KOPT-K1 (cell line): ENCODE results near the gene SBNO1.
A peak's percentile ranks its signal among the peaks of the same experiment; 100 is the strongest.
"Not testable (repeated sequence)": the region's sequence is repeated elsewhere in the genome, so short reads cannot be mapped to it uniquely, and the experiment has no call there.

ENCODE experiments used
- H3K27ac ChIP-seq: fragments of 200-600 bp; sonication (generic); 2 replicates; pipeline ENCODE4 v1.5.1; 2016; ENCODE audit warnings: antibody characterized with exemption, mild to moderate bottlenecking, low read depth, low read length; ENCODE audit not compliant: poor library complexity, severe bottlenecking
- H3K36me3 ChIP-seq: fragments of 200-600 bp; sonication (generic); 2 replicates; pipeline ENCODE4 v1.5.1; 2017; ENCODE audit warnings: antibody characterized with exemption, mild to moderate bottlenecking, low read length, moderate library complexity; ENCODE audit not compliant: insufficient read depth
- H3K9me3 ChIP-seq: fragments of 200-600 bp; sonication (generic); 2 replicates; pipeline ENCODE4 v1.5.1; 2017; ENCODE audit warnings: antibody characterized with exemption, low read length, mild to moderate bottlenecking; ENCODE audit not compliant: insufficient read depth, poor library complexity, severe bottlenecking

The SBNO1 gene

GRCh38 chr12:123371667-123372368 is 7.2 kb upstream of the SBNO1 start:
- H3K36me3 ChIP-seq, H3K27ac ChIP-seq, H3K9me3 ChIP-seq: not testable (repeated sequence)

GRCh38 chr12:123369229-123369628 is 4.6 kb upstream of the SBNO1 start:
- Histone ChIP-seq H3K9me3 (no peaks in the 10 kb centered on the region), H3K36me3 (no peaks in the 10 kb centered on the region), H3K27ac (no peak overlapping the region)

- not testable (repeated sequence) for H3K36me3 ChIP-seq, H3K9me3 ChIP-seq, H3K27ac ChIP-seq
These were observed 3.8 kb upstream of the SBNO1 start for GRCh38 chr12:123368431-123368830.

GRCh38 chr12:123367511-123367910 is 2.9 kb upstream of the SBNO1 start:
- no peak overlapping the region for H3K27ac ChIP-seq
- H3K9me3 ChIP-seq = no peaks in the 10 kb centered on the region

GRCh38 chr12:123365025-123365917 is 624 bp upstream of the SBNO1 start:
- Histone ChIP-seq H3K36me3 (peaks cover 10% of the 10 kb centered on the region), H3K9me3 (no peaks in the 10 kb centered on the region), H3K27ac (peak overlapping the region; percentile 93)

More at GRCh38 chr12:123367511-123367910, 2.9 kb upstream of the SBNO1 start:
- no peaks in the 10 kb centered on the region for H3K36me3 ChIP-seq

GRCh38 chr12:123363740-123364531 is 711 bp downstream of the SBNO1 start:
- Histone ChIP-seq H3K9me3 (no peaks in the 10 kb centered on the region), H3K27ac (peak overlapping the region; percentile 93), H3K36me3 (peaks cover 24% of the 10 kb centered on the region)

- H3K27ac ChIP-seq = peak overlapping the region; percentile 93
- peaks cover 28% of the 10 kb centered on the region for H3K36me3 ChIP-seq
- H3K9me3 ChIP-seq = no peaks in the 10 kb centered on the region
These were observed 1.3 kb downstream of the SBNO1 start for GRCh38 chr12:123363390-123363739.

GRCh38 chr12:123358035-123358434 is 6.6 kb downstream of the SBNO1 start:
- Histone ChIP-seq H3K36me3 (peaks cover 61% of the 10 kb centered on the region), H3K9me3 (no peaks in the 10 kb centered on the region), H3K27ac (no peak overlapping the region)

- Histone ChIP-seq H3K27ac (no peak overlapping the region), H3K36me3 (peaks cover 75% of the 10 kb centered on the region)
These were observed 8.4 kb downstream of the SBNO1 start for GRCh38 chr12:123356159-123356670.

GRCh38 chr12:123354600-123354999 is 10.0 kb downstream of the SBNO1 start:
- H3K9me3 ChIP-seq = no peaks in the 10 kb centered on the region
- peaks cover 75% of the 10 kb centered on the region for H3K36me3 ChIP-seq
- no peak overlapping the region for H3K27ac ChIP-seq

More at GRCh38 chr12:123356159-123356670, 8.4 kb downstream of the SBNO1 start:
- no peaks in the 10 kb centered on the region for H3K9me3 ChIP-seq

- no peaks in the 10 kb centered on the region for H3K9me3 ChIP-seq
- peaks cover 73% of the 10 kb centered on the region for H3K36me3 ChIP-seq
- H3K27ac ChIP-seq = no peak overlapping the region
These were observed 13.3 kb downstream of the SBNO1 start for GRCh38 chr12:123351349-123351748.

- H3K27ac ChIP-seq = no peak overlapping the region
- H3K36me3 ChIP-seq = peaks cover 93% of the 10 kb centered on the region
These were observed 17.7 kb downstream of the SBNO1 start for GRCh38 chr12:123346946-123347345.

GRCh38 chr12:123344086-123344485 is 20.6 kb downstream of the SBNO1 start:
- no peaks in the 10 kb centered on the region for H3K9me3 ChIP-seq
- peaks cover 96% of the 10 kb centered on the region for H3K36me3 ChIP-seq
- H3K27ac ChIP-seq = no peak overlapping the region

More at GRCh38 chr12:123346946-123347345, 17.7 kb downstream of the SBNO1 start:
- no peaks in the 10 kb centered on the region for H3K9me3 ChIP-seq

- H3K27ac ChIP-seq = no peak overlapping the region
- H3K36me3 ChIP-seq = peaks cover 98% of the 10 kb centered on the region
- no peaks in the 10 kb centered on the region for H3K9me3 ChIP-seq
These were observed 27.6 kb downstream of the SBNO1 start for GRCh38 chr12:123337070-123337469.

GRCh38 chr12:123336530-123336929 is 28.1 kb downstream of the SBNO1 start:
- Histone ChIP-seq H3K27ac (no peak overlapping the region), H3K36me3 (peaks cover 98% of the 10 kb centered on the region), H3K9me3 (no peaks in the 10 kb centered on the region)
